ENCODE results near the gene MYLK3. TPM values are rescaled to one million over a fixed set of nuclear protein-coding genes. Genes with fewer than 3 reads are reported as not detected.

MYLK3 gene
- total RNA-seq, 1 donor from 2014 or later: 0.43 TPM

DNA sequence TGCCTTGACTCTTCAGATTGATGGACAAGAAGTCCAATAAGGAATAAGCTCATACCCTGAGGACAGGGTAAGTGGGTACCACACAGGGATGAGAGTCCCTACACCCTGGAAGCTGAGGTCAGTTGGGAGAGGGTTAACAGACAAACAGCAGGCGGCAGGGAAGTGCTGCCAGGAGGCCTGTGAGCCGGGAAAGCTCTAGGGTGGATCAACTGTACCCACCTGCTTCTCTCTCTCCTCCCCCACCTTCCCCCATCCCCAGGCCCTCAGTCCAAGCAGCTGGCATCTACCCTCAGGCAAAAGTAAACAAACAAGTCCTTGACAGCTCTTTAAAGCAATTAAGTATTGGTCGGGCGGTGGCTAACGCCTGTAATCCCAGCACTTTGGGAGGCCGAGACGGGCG is 20.7 kb upstream of the MYLK3 start:
- DNase-seq (no peak), ATAC-seq (no peak)
- intact Hi-C loops (cut with DNase I): no loop called here
- no peak overlapping the region for H3K4me3 ChIP-seq
- no peaks in the 10 kb centered on the region for H3K36me3 ChIP-seq
- no peaks in the 10 kb centered on the region for H3K9me3 ChIP-seq
- no peak overlapping the region for H3K27ac ChIP-seq
- no peaks in the 10 kb centered on the region for H3K4me1 ChIP-seq
- no peaks in the 10 kb centered on the region for H3K27me3 ChIP-seq
- TF ChIP-seq, protein P1, sequence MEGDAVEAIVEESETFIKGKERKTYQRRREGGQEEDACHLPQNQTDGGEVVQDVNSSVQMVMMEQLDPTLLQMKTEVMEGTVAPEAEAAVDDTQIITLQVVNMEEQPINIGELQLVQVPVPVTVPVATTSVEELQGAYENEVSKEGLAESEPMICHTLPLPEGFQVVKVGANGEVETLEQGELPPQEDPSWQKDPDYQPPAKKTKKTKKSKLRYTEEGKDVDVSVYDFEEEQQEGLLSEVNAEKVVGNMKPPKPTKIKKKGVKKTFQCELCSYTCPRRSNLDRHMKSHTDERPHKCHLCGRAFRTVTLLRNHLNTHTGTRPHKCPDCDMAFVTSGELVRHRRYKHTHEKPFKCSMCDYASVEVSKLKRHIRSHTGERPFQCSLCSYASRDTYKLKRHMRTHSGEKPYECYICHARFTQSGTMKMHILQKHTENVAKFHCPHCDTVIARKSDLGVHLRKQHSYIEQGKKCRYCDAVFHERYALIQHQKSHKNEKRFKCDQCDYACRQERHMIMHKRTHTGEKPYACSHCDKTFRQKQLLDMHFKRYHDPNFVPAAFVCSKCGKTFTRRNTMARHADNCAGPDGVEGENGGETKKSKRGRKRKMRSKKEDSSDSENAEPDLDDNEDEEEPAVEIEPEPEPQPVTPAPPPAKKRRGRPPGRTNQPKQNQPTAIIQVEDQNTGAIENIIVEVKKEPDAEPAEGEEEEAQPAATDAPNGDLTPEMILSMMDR (IDR thresholded peaks at IDR 0.05): no peak

- Histone ChIP-seq H3K9me3 (no peaks in the 10 kb centered on the region), H3K4me1 (no peaks in the 10 kb centered on the region), H3K36me3 (no peaks in the 10 kb centered on the region), H3K4me3 (no peak overlapping the region), H3K27me3 (peaks cover under 1% of the 10 kb centered on the region), H3K27ac (no peak overlapping the region)
- no peak for ATAC-seq
- intact Hi-C loops (cut with DNase I): no loop called here
- no peak for DNase-seq
- TF ChIP-seq, protein P1 (IDR thresholded peaks at IDR 0.05): no peak
These were observed 16.9 kb upstream of the MYLK3 start for GRCh38 chr16:46765050-46765449.

DNA sequence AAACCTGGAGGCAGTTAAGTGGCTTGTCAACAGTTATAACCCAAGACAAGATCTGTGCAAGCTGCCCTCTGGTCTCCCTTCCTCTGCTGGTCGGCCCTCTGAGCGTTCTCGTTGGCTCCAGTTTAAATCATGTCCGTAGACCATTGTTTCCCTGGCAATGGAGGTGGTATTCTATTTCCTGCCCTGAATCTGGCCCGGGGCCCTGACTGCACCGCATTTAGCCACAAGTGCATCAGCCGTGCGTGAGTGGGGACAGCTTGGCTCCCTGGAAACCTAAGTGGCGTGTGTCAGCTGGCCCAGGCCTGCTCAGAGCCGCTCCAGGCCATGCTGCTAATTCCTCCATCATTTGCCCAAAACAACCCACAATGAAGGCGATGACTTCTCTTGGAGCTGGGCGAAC is 15.0 kb upstream of the MYLK3 start:
- peak; percentile 23 for ATAC-seq
- peaks cover 6% of the 10 kb centered on the region for H3K27me3 ChIP-seq
- H3K4me1 ChIP-seq: no peaks in the 10 kb centered on the region
- H3K4me3 ChIP-seq: no peak overlapping the region
- DNase-seq: no peak
- no peaks in the 10 kb centered on the region for H3K9me3 ChIP-seq
- TF ChIP-seq, protein P1 (IDR thresholded peaks at IDR 0.05): no peak
- H3K27ac ChIP-seq: no peak overlapping the region
- H3K36me3 ChIP-seq: no peaks in the 10 kb centered on the region
- intact Hi-C loops (cut with DNase I): no loop called here

DNA sequence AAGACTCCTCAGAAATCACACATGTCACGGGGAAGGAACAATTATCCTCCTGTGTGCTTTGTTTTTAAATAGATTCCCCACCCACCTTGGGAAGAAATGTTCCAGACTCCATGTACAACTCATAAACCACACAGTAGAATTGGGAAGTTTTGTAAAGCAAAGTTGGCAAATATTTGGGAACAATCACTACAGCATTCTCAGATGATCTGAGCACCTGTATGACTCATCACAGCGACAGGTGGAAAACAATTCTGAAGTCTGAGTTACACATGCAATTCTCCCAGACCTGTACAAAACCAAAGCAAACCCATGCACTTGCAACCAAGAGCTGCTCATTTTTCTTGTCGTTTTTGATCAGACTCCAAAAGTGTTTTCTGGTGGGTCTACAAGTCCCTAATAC is 14.4 kb upstream of the MYLK3 start:
- no peak for DNase-seq
- Histone ChIP-seq H3K4me3 (no peak overlapping the region), H3K27me3 (peaks cover 6% of the 10 kb centered on the region), H3K36me3 (no peaks in the 10 kb centered on the region), H3K27ac (no peak overlapping the region), H3K9me3 (no peaks in the 10 kb centered on the region), H3K4me1 (no peaks in the 10 kb centered on the region)
- intact Hi-C loops (cut with DNase I): no loop called here
- ATAC-seq: no peak
- TF ChIP-seq, protein P1 (IDR thresholded peaks at IDR 0.05): no peak

GRCh38 chr16:46759309-46759708 is 11.2 kb upstream of the MYLK3 start:
- TF ChIP-seq, protein P1 (IDR thresholded peaks at IDR 0.05): no peak
- no peak for ATAC-seq

More at GRCh38 chr16:46759309-46759708, 11.2 kb upstream of the MYLK3 start:
- intact Hi-C loops (cut with DNase I): no loop called here
- Histone ChIP-seq H3K27me3 (peaks cover 11% of the 10 kb centered on the region), H3K9me3 (no peaks in the 10 kb centered on the region), H3K36me3 (no peaks in the 10 kb centered on the region), H3K4me1 (no peaks in the 10 kb centered on the region), H3K27ac (no peak overlapping the region), H3K4me3 (no peak overlapping the region)
- DNase-seq: no peak
